C4-2B (cell line): ENCODE data around the gene EXOC3L2.

Experiments
- CTCF ChIP-seq: fragments of 450-650 bp; conservative IDR thresholded peaks from 2 replicates; pipeline ENCODE4 v1.5.1; 2017; ENCODE audit warnings: mild to moderate bottlenecking
- ZFX ChIP-seq: fragments of 450-650 bp; IDR thresholded peaks from 2 replicates; pipeline ENCODE4 v1.6.1; 2017

- no peak for TF ChIP-seq CTCF
- TF ChIP-seq ZFX, result no peak
Observed at GRCh38 chr19:45189971-45190370, 55.2 kb downstream of the EXOC3L2 start.
